Measurements from ENCODE around the gene MPP3.

The MPP3 gene

GRCh38 chr17:43768382-43768781, 64.6 kb downstream of the MPP3 start:
- DNase-seq, result peak; percentile 64

GRCh38 chr17:43767713-43768059, 65.3 kb downstream of the MPP3 start:
- DNase-seq, result no peak

- DNase-seq, result no peak
Observed at GRCh38 chr17:43767053-43767712, 65.8 kb downstream of the MPP3 start.

GRCh38 chr17:43766413-43767052, 66.4 kb downstream of the MPP3 start:
- DNase-seq, result no peak

- peak; percentile 81 for DNase-seq
Observed at GRCh38 chr17:43760254-43760852, 72.6 kb downstream of the MPP3 start.

- no peak for DNase-seq
Observed at GRCh38 chr17:43759836-43760235, 73.1 kb downstream of the MPP3 start.

- no peak for DNase-seq
Observed at GRCh38 chr17:43758497-43759174, 74.3 kb downstream of the MPP3 start, which contains the start of gene SOST. Gene SOST (minus strand): TSS chr17:43758791. CDS start chr17:43758741, 50 bp downstream.

- DNase-seq, result no peak
Observed at GRCh38 chr17:43758086-43758485, 74.9 kb downstream of the MPP3 start.

GRCh38 chr17:43757171-43757660, 75.7 kb downstream of the MPP3 start:
- no peak for DNase-seq

- no peak for DNase-seq
Observed at GRCh38 chr17:43756201-43756600, 76.7 kb downstream of the MPP3 start.

GRCh38 chr17:43755389-43755875, 77.5 kb downstream of the MPP3 start:
- DNase-seq, result no peak

- DNase-seq, result no peak
Observed at GRCh38 chr17:43754947-43755346, 78.0 kb downstream of the MPP3 start.

- no peak for DNase-seq
Observed at GRCh38 chr17:43753493-43754129, 79.3 kb downstream of the MPP3 start.

Data from CD4-positive, alpha-beta T cell treated with Interferon gamma for 1 hour (primary cell).